Naive thymus-derived CD4-positive, alpha-beta T cell (primary cell): ENCODE data around the gene GTF2H4. TPM values are rescaled to one million over a fixed set of nuclear protein-coding genes. Genes with fewer than 3 reads are reported as not detected.

Experiments used
- ATAC-seq: fragments of 150-1000 bp; cut with Tn5 transposase; 2 replicates; pipeline ENCODE4 v1.10.0; 2021; ENCODE audit warnings: mild to moderate bottlenecking, moderate library complexity
- CTCF ChIA-PET: fragments of 350-600 bp; sonication (Branson Sonifier 250); formaldehyde crosslinking; loops from one replicate; lab custom pipeline; 2021; ENCODE audit warnings: antibody characterized with exemption; lab: Charles Lee
- POLR2A ChIA-PET: fragments of 350-600 bp; sonication (Branson Sonifier 250); formaldehyde crosslinking; loops from one replicate; lab custom pipeline; 2021; ENCODE audit warnings: antibody characterized with exemption, inconsistent platforms; lab: Charles Lee
- DNase-seq, 9 donors: peaks; one replicate each; pipeline versions ENCODE4 v3.0.0 to v3.0.0-alpha.2; 2020 to 2022; ENCODE audit warnings: mixed read lengths in 1 of 9
- H3K27ac ChIP-seq: one replicate; pipeline ENCODE4 v1.7.0; 2013; ENCODE audit warnings: mild to moderate bottlenecking, low read depth, low read length, moderate library complexity
- H3K27me3 ChIP-seq, 2 donors: one replicate each; pipeline ENCODE4 v1.7.0; 2013; ENCODE audit warnings: low read length in 2 of 2, mild to moderate bottlenecking in 2 of 2, moderate library complexity in 2 of 2; ENCODE audit not compliant: control insufficient read depth in 2 of 2, insufficient read depth in 2 of 2
- H3K36me3 ChIP-seq, 3 experiments: 1 replicate in 2 of 3; 2 replicates in 1 of 3; pipeline ENCODE4 v1.7.0; 2013; ENCODE audit warnings: low read length in 3 of 3, mild to moderate bottlenecking in 3 of 3, moderate library complexity in 1 of 3; ENCODE audit not compliant: insufficient read depth in 3 of 3, control insufficient read depth in 2 of 3
- H3K4me1 ChIP-seq, 2 donors: one replicate each; pipeline ENCODE4 v1.7.0; 2013; ENCODE audit warnings: low read length in 2 of 2, mild to moderate bottlenecking in 2 of 2, moderate library complexity in 1 of 2; ENCODE audit not compliant: control insufficient read depth in 2 of 2, insufficient read depth in 2 of 2
- H3K4me3 ChIP-seq: 2 replicates; pipeline ENCODE4 v1.7.0; 2013; ENCODE audit warnings: mild to moderate bottlenecking, low read length
- H3K9me3 ChIP-seq, 3 experiments: 1 replicate in 2 of 3; 2 replicates in 1 of 3; pipeline ENCODE4 v1.7.0; 2013; ENCODE audit warnings: low read length in 3 of 3; ENCODE audit not compliant: control insufficient read depth in 2 of 3
- H3K27ac Mint-ChIP-seq, 9 donors: one replicate each; pipeline ENCODE4 v1.8.0; 2020 to 2022; ENCODE audit warnings: mixed read lengths in 9 of 9, mild to moderate bottlenecking in 8 of 9, moderate library complexity in 5 of 9, inconsistent platforms in 2 of 9
- H3K27me3 Mint-ChIP-seq, 5 donors: one replicate each; pipeline ENCODE4 v1.8.0; 2021 to 2022; ENCODE audit warnings: mixed read lengths in 5 of 5, mild to moderate bottlenecking in 1 of 5
- H3K36me3 Mint-ChIP-seq, 5 donors: one replicate each; pipeline ENCODE4 v1.8.0; 2020 to 2022; ENCODE audit warnings: mixed read lengths in 5 of 5, mild to moderate bottlenecking in 3 of 5, inconsistent platforms in 1 of 5
- H3K4me1 Mint-ChIP-seq, 7 donors: one replicate each; pipeline ENCODE4 v1.8.0; 2020 to 2022; ENCODE audit warnings: mixed read lengths in 7 of 7, mild to moderate bottlenecking in 3 of 7, inconsistent platforms in 1 of 7
- H3K4me3 Mint-ChIP-seq, 10 donors: one replicate each; pipeline ENCODE4 v1.8.0; 2020 to 2022; ENCODE audit warnings: mild to moderate bottlenecking in 10 of 10, mixed read lengths in 10 of 10, moderate library complexity in 6 of 10, inconsistent platforms in 2 of 10
- H3K9me3 Mint-ChIP-seq, 11 donors: one replicate each; pipeline ENCODE4 v1.8.0; 2020 to 2022; ENCODE audit warnings: mixed read lengths in 11 of 11, mild to moderate bottlenecking in 4 of 11, inconsistent platforms in 1 of 11, moderate library complexity in 1 of 11
- intact Hi-C, 2 donors: fragments of 100-400 bp; cut with micrococcal nuclease; formaldehyde crosslinking; loops; one replicate each; pipeline ENCODE4 v1.15.1; 2023
- polyA plus RNA-seq, 2 donors: library from polyadenylated mRNA; unstranded; fragments of 300-500 nt; fragmentation: Illumina TruSeq; gene quantifications; one replicate each; pipeline ENCODE4 v1.2.3, GENCODE V29; 2021
- total RNA-seq, 6 experiments: library from RNA in 5 of 6; stranded (reverse) in 5 of 6; gene quantifications; 1 replicate in 5 of 6; 2 replicates in 1 of 6; pipeline ENCODE4 v1.2.3 and lab custom pipeline; 2021 to 2026

The GTF2H4 gene
- total and polyA plus RNA-seq, 7 experiments from 2014 or later = 8.0 to 42.3 (median 21.3) TPM

DNA sequence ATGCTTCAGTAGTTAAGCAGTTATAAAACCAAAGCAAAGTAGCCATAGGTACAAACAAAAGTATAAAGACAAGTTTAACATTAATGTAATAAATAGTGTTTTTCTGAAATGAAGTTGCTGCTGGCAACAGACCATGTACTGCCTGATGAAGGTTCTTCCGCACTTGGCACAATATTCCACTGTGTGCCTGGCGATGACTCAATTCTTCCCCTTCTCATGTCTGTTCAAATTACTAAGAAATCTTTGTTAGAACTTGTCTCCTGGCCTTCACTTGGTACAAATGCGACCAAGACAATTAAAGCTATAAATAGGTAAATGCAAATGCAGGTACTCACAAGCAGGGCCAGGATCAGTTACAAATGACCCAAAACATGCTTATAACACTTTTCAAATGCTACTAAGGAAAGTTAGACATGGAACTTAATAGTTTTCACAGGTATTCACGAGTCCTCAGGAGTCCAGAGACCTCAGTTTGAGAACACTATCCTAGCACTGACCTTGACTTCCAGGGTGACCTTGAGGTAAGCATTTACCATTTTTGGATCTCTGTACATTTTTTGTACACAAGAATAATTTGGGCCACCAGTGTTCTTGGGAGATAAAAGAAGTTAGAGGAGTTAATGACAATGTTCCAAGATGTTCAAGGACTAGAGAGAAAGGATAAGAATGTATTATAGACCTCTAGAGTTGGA lies 31.8 kb upstream of the GTF2H4 start:
- no peaks in the 10 kb centered on the region for H3K36me3 ChIP-seq
- CTCF ChIA-PET = interaction anchor here (0.8 to 12.4 kb wide), 5 partner anchors 33 to 204 kb away, joined by 3 to 172 read pairs (median 5); no protein-coding TSS in a partner anchor
- ATAC-seq = no peak
- Mint-ChIP-seq H3K4me1 (peaks cover 10 to 38% (median 30%) of the 10 kb centered on the region in 7 donors), H3K36me3 (peaks cover 3 to 17% (median 11%) of the 10 kb centered on the region in 5 donors), H3K27ac (peak overlapping the region in 4 of 9 donors; percentile 19 to 88 (median 65)), H3K9me3 (peaks cover 0 to 23% (median 13%) of the 10 kb centered on the region in 11 donors), H3K27me3 (no peaks in the 10 kb centered on the region), H3K4me3 (peak overlapping the region in 4 of 10 donors; percentile 6 to 38 (median 18))
- POLR2A ChIA-PET = interaction anchor here (0.7 to 1.6 kb wide), 3 partner anchors 31 to 46 kb away, joined by 3 to 12 read pairs (median 4); no protein-coding TSS in a partner anchor
- no peaks in the 10 kb centered on the region for H3K27me3 ChIP-seq
- peaks cover 8 to 13% of the 10 kb centered on the region in 2 donors for H3K4me1 ChIP-seq
- DNase-seq = no peak
- no peak overlapping the region for H3K4me3 ChIP-seq
- no peak overlapping the region for H3K27ac ChIP-seq
- H3K9me3 ChIP-seq = peaks cover 0 to 13% (median 0%) of the 10 kb centered on the region in 3 experiments
- intact Hi-C loops = loop anchor here in 1 of 2 donors (2.0 to 5.0 kb wide), 3 partner anchors 154 to 394 kb away; partner anchors contain the start of gene TUBB

- H3K4me1 Mint-ChIP-seq = peaks cover 10 to 31% (median 19%) of the 10 kb centered on the region in 7 donors
- peaks cover 0 to 8% (median 6%) of the 10 kb centered on the region in 11 donors for H3K9me3 Mint-ChIP-seq
- H3K36me3 ChIP-seq = no peaks in the 10 kb centered on the region
- peaks cover 0 to 5% (median 3%) of the 10 kb centered on the region in 5 donors for H3K36me3 Mint-ChIP-seq
- peak overlapping the region; percentile 44 to 91 (median 84) for H3K27ac Mint-ChIP-seq
- intact Hi-C loops = loop anchor here (1.0 to 5.0 kb wide), 7 partner anchors 49 to 395 kb away; partner anchors contain the start of genes IER3 (in 2 of the 2) and TUBB (in 1 of the 2)
- H3K4me3 Mint-ChIP-seq = peak overlapping the region; percentile 69 to 90 (median 86)
- CTCF ChIA-PET = interaction anchor here (0.8 to 12.4 kb wide), 11 partner anchors 9 to 203 kb away, joined by 3 to 172 read pairs (median 4); no protein-coding TSS in a partner anchor
- H3K4me3 ChIP-seq = peak overlapping the region; percentile 40
- POLR2A ChIA-PET = interaction anchor here (0.7 to 1.8 kb wide), 5 partner anchors 29 to 49 kb away, joined by 3 to 12 read pairs (median 4); no protein-coding TSS in a partner anchor
- H3K9me3 ChIP-seq = no peaks in the 10 kb centered on the region
- ATAC-seq (peak; percentile 93), DNase-seq (peak; percentile 52 to 72 (median 63))
- peaks cover 8 to 14% of the 10 kb centered on the region in 2 donors for H3K4me1 ChIP-seq
- no peaks in the 10 kb centered on the region for H3K27me3 ChIP-seq
- peaks cover 0 to 7% (median 0%) of the 10 kb centered on the region in 5 donors for H3K27me3 Mint-ChIP-seq
- peak overlapping the region; percentile 50 for H3K27ac ChIP-seq
These were observed 30.4 kb upstream of the GTF2H4 start for GRCh38 chr6:30877419-30878262.

DNA sequence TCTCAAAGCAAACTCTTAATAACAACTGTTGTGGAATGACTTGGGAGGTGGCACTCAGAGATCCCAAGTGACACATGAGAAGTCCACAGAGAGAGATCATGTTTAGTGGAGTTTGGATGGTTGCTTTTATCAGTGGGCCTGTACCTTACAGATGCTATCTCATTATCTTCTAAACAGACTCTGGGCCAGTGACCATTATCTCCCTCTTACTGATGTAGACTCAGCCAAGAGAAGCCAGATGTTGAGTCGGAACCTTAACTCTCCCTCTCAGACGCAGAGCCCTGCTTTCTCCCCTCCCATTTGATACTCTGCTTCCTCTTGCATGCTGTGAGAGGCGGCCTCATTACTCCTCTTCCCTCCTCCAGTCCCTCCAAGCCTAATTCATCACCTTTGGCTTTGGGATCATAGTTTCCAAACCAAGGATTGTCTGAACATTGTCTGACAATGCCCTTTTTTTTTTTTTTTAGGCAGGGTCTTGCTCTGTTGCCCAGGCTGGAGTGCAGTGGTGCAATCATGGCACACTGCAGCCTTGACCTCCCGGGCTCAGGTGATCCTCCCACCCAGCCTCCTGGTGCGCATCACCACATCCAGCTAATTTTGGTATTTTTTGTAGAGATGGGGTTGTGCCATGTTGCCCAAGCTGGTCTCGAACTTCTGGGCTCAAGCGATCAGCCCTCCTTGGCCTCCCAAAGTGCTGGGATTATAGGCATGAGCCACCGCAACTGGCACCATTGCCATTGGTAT lies 28.2 kb upstream of the GTF2H4 start:
- H3K27me3 Mint-ChIP-seq = peaks cover 0 to 7% (median 0%) of the 10 kb centered on the region in 5 donors
- POLR2A ChIA-PET = interaction anchor here (0.7 to 1.1 kb wide), 2 partner anchors 9 to 55 kb away, joined by 4 to 5 read pairs; no protein-coding TSS in a partner anchor

DNA sequence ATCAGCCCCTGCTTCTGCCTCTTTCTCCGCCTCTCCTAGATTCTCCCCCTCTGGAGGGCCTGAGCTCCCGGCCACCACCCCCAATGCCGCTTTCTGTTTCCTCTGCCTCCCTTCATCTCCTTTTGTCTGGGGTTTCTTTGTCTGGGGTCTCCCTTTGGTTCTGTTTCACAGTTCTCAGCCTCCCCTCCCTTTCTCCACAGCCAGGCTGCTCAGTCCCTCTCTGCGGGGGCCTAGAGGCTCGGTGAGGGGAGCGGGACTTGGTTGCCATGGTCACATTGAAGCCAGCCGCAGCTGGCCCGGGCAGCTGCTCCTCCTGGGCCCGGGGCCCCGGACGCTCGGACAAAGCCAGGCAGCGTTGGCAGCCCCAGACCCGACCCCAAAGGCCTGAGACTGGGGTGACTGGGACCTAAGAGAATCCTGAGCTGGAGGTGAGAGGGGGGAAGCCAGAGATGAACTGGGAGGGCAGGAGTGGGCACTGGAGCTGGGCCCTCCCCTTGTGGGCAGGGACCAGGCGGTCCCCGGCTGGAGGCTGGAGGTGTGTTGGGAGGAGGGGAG lies 27.2 kb upstream of the GTF2H4 start:
- no peak overlapping the region for H3K4me3 Mint-ChIP-seq
- no peaks in the 10 kb centered on the region for H3K9me3 Mint-ChIP-seq
- H3K9me3 ChIP-seq = no peaks in the 10 kb centered on the region
- no peak for DNase-seq
- H3K36me3 Mint-ChIP-seq = no peaks in the 10 kb centered on the region
- H3K4me1 Mint-ChIP-seq = peaks cover 29 to 52% (median 40%) of the 10 kb centered on the region in 7 donors
- intact Hi-C loops = loop anchor here in 1 of 2 donors (10.0 kb wide), 1 partner anchor 266 kb away; the partner anchor contains the start of genes MRPS18B and PPP1R10
- H3K27me3 Mint-ChIP-seq = peaks cover 0 to 7% (median 0%) of the 10 kb centered on the region in 5 donors
- CTCF ChIA-PET = interaction anchor here (0.9 to 12.4 kb wide), 2 partner anchors 50 to 145 kb away, joined by 6 to 172 read pairs; no protein-coding TSS in a partner anchor
- no peak for ATAC-seq
- no peak overlapping the region for H3K4me3 ChIP-seq
- H3K27ac ChIP-seq = no peak overlapping the region
- POLR2A ChIA-PET = interaction anchor here (0.7 kb wide), 1 partner anchor 56 kb away, joined by 4 read pairs; no protein-coding TSS in a partner anchor
- peaks cover 19 to 37% of the 10 kb centered on the region in 2 donors for H3K4me1 ChIP-seq
- no peaks in the 10 kb centered on the region for H3K27me3 ChIP-seq
- no peaks in the 10 kb centered on the region for H3K36me3 ChIP-seq
- peak overlapping the region in 7 of 9 donors; percentile 52 to 91 (median 75) for H3K27ac Mint-ChIP-seq

More for the DNA sequence above, 28.2 kb upstream of the GTF2H4 start:
- CTCF ChIA-PET = interaction anchor here (0.6 to 12.4 kb wide), 7 partner anchors 11 to 206 kb away, joined by 3 to 172 read pairs (median 6); no protein-coding TSS in a partner anchor
- DNase-seq (no peak), ATAC-seq (no peak)
- H3K4me3 Mint-ChIP-seq = no peak overlapping the region
- H3K36me3 Mint-ChIP-seq = no peaks in the 10 kb centered on the region
- no peaks in the 10 kb centered on the region for H3K9me3 Mint-ChIP-seq
- H3K36me3 ChIP-seq = no peaks in the 10 kb centered on the region
- peaks cover 10 to 28% of the 10 kb centered on the region in 2 donors for H3K4me1 ChIP-seq
- H3K27me3 ChIP-seq = no peaks in the 10 kb centered on the region
- H3K27ac Mint-ChIP-seq = peak overlapping the region in 6 of 9 donors; percentile 3 to 91 (median 58)
- no peak overlapping the region for H3K4me3 ChIP-seq
- no peak overlapping the region for H3K27ac ChIP-seq
- no peaks in the 10 kb centered on the region for H3K9me3 ChIP-seq
- H3K4me1 Mint-ChIP-seq = peaks cover 21 to 43% (median 31%) of the 10 kb centered on the region in 7 donors
- intact Hi-C loops = loop anchor here in 1 of 2 donors (5.0 to 10.0 kb wide), 3 partner anchors 158 to 398 kb away; partner anchors contain the start of genes MRPS18B, PPP1R10 and TUBB

GRCh38 chr6:30881392-30882203 lies 26.4 kb upstream of the GTF2H4 start:
- no peaks in the 10 kb centered on the region for H3K9me3 Mint-ChIP-seq
- H3K4me3 ChIP-seq = no peak overlapping the region
- DNase-seq (no peak), ATAC-seq (no peak)
- no peaks in the 10 kb centered on the region for H3K36me3 ChIP-seq
- no peaks in the 10 kb centered on the region for H3K27me3 ChIP-seq
- H3K9me3 ChIP-seq = no peaks in the 10 kb centered on the region
- H3K4me1 Mint-ChIP-seq = peaks cover 35 to 57% (median 42%) of the 10 kb centered on the region in 7 donors
- ChIA-PET CTCF (interaction anchor here (1.4 to 12.4 kb wide), 3 partner anchors 51 to 160 kb away, joined by 3 to 172 read pairs (median 4); no protein-coding TSS in a partner anchor), POLR2A (interaction anchor here (0.7 to 1.3 kb wide), 2 partner anchors 18 to 49 kb away, joined by 3 to 5 read pairs; no protein-coding TSS in a partner anchor)
- H3K27ac ChIP-seq = no peak overlapping the region
- H3K27me3 Mint-ChIP-seq = peaks cover 0 to 7% (median 0%) of the 10 kb centered on the region in 5 donors
- peaks cover 20 to 45% of the 10 kb centered on the region in 2 donors for H3K4me1 ChIP-seq
- peak overlapping the region in 3 of 10 donors; percentile 3 to 27 (median 12) for H3K4me3 Mint-ChIP-seq
- peak overlapping the region in 8 of 9 donors; percentile 12 to 86 (median 78) for H3K27ac Mint-ChIP-seq
- intact Hi-C loops = loop anchor here in 1 of 2 donors (10.0 kb wide), 1 partner anchor 267 kb away; the partner anchor contains the start of genes MRPS18B and PPP1R10
- no peaks in the 10 kb centered on the region for H3K36me3 Mint-ChIP-seq
